Gastrocnemius medialis (tissue), 4 donors: ENCODE data around the gene DIAPH3.

ENCODE experiments used
- POLR2A ChIP-seq, 2 donors: fragments of 450-650 bp; IDR thresholded peaks; one replicate each; pipeline ENCODE4 v1.6.1; 2017; ENCODE audit warnings: antibody characterized with exemption in 2 of 2, mild to moderate bottlenecking in 2 of 2, moderate library complexity in 2 of 2
- TF ChIP-seq, protein P1 (sequence below), 5 experiments: fragments of 450-650 bp in 3 of 5; fragments of 200-600 bp in 2 of 5; sonication (generic) in 2 of 5; IDR thresholded peaks in 4 of 5; conservative IDR thresholded peaks in 1 of 5; 1 replicate in 4 of 5; 2 replicates in 1 of 5; pipeline ENCODE4 v1.5.1; 2016 to 2019; ENCODE audit warnings: antibody characterized with exemption in 5 of 5, mild to moderate bottlenecking in 3 of 5, moderate library complexity in 3 of 5

DNA sequence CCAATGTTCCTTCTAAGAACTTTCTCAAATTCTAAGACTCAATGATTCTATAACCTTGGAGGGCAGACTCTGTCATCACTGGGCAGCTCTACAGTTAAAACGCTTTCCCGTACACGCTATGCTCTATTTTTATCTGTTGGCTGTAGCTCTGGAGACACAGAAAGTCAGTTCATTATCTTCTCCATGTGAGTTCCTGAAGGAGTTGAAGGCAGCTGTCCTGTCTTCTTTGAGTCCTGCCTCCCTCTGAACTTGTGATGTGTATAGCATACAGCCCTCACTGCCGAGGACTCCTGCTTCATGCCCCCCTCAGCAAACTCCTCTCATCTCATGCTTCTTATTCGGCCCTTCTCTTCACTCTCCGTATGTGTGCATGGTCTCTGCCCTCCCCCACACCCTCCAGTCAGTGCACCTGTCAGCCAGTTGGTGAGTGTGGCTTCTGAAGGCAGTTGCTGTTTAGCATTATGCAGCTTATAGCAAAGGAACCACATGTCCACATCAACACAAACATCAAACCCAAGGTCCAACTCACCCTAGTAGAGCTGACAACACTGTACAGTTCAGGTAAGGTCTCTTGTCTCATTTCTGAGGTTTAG is 504.9 kb downstream of the DIAPH3 start:
- TF ChIP-seq, protein P1, sequence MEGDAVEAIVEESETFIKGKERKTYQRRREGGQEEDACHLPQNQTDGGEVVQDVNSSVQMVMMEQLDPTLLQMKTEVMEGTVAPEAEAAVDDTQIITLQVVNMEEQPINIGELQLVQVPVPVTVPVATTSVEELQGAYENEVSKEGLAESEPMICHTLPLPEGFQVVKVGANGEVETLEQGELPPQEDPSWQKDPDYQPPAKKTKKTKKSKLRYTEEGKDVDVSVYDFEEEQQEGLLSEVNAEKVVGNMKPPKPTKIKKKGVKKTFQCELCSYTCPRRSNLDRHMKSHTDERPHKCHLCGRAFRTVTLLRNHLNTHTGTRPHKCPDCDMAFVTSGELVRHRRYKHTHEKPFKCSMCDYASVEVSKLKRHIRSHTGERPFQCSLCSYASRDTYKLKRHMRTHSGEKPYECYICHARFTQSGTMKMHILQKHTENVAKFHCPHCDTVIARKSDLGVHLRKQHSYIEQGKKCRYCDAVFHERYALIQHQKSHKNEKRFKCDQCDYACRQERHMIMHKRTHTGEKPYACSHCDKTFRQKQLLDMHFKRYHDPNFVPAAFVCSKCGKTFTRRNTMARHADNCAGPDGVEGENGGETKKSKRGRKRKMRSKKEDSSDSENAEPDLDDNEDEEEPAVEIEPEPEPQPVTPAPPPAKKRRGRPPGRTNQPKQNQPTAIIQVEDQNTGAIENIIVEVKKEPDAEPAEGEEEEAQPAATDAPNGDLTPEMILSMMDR (IDR thresholded peaks at IDR 0.05 in 4 of 5, conservative IDR thresholded peaks at IDR 0.05 in 1 of 5): no peak
- no peak for TF ChIP-seq POLR2A (IDR thresholded peaks at IDR 0.05)
